Neuron (in vitro differentiated cells): ENCODE measurements around the gene TFAM.

ENCODE experiments used
- H2AFZ ChIP-seq: one replicate; pipeline ENCODE4 v1.6.1; 2013; ENCODE audit warnings: low read depth, mild to moderate bottlenecking, inconsistent platforms, low read length, moderate library complexity
- H3K27me3 ChIP-seq: one replicate; pipeline ENCODE4 v1.6.1; 2013; ENCODE audit warnings: low read length; ENCODE audit not compliant: insufficient read depth
- H3K36me3 ChIP-seq: one replicate; pipeline ENCODE4 v1.6.1; 2013; ENCODE audit warnings: low read length; ENCODE audit not compliant: insufficient read depth
- H3K4me1 ChIP-seq: one replicate; pipeline ENCODE4 v1.6.1; 2013; ENCODE audit warnings: low read length; ENCODE audit not compliant: insufficient read depth
- H3K4me3 ChIP-seq: 2 replicates; pipeline ENCODE4 v1.5.1; 2013; ENCODE audit warnings: mild to moderate bottlenecking, low read length, moderate library complexity
- H3K9me3 ChIP-seq: one replicate; pipeline ENCODE4 v1.6.1; 2013; ENCODE audit warnings: low read length

TFAM gene

GRCh38 chr10:58448121-58448935 is 63.1 kb downstream of the TFAM start:
- no peaks in the 10 kb centered on the region for H3K9me3 ChIP-seq
- no peak overlapping the region for H3K4me3 ChIP-seq
- H3K4me1 ChIP-seq = no peaks in the 10 kb centered on the region
- no peaks in the 10 kb centered on the region for H3K36me3 ChIP-seq
- H2AFZ ChIP-seq = no peak overlapping the region
- no peaks in the 10 kb centered on the region for H3K27me3 ChIP-seq
